K562 (cell line): Measurements from ENCODE around the gene CHD8. TPM values are rescaled to one million over a fixed set of nuclear protein-coding genes. Genes with fewer than 3 reads are reported as not detected.

Experiments
- ATAC-seq: fragments of 200-7000 bp; cut with Tn5 transposase; 3 replicates; pipeline ENCODE4 v1.9.1; 2020; ENCODE audit warnings: moderate library complexity
- BruUV-seq: library from RNA; stranded (reverse); fragments of 400-500 nt; replicated peaks from 2 replicates; lab custom pipeline; 2021; lab: Mats Ljungman, UMichigan
- CTCF ChIA-PET: fragments of 300-600 bp; formaldehyde crosslinking; extraction: SDS; loops from one replicate; lab custom pipeline; 2021; ENCODE audit warnings: low intra/inter-chr PET ratio; lab: Yijun Ruan, JAX
- POLR2A ChIA-PET: fragments of 300-600, 350-650 bp; sonication (Branson Sonifier 250); formaldehyde crosslinking; extraction: SDS; loops from one replicate; lab custom pipeline; 2021; ENCODE audit warnings: antibody characterized with exemption, inconsistent platforms; lab: Yijun Ruan, JAX
- DNase-seq, 4 experiments: peaks; one replicate each; pipeline versions ENCODE4 v3.0.0 to v3.0.0-alpha.2; 2011 to 2018; ENCODE audit warnings: low spot score in 3 of 4, mixed read lengths in 3 of 4; ENCODE audit errors: extremely low read depth in 1 of 4
- FAIRE-seq: peaks from 2 replicates; lab custom pipeline; 2011; peaks lifted over from hg19 to GRCh38; lab: Jason Lieb, UNC
- H2AFZ ChIP-seq: 2 replicates; pipeline ENCODE4 v1.6.0; 2011; ENCODE audit warnings: low read depth, low read length, control low read depth, inconsistent platforms
- H3K27ac ChIP-seq: fragments of 200-600 bp; 3 replicates; pipeline ENCODE4 v1.8.0; 2011; ENCODE audit warnings: low read depth, mild to moderate bottlenecking, control low read depth, inconsistent platforms, low read length, moderate library complexity, mixed read lengths; ENCODE audit errors: extremely low read depth
- H3K27me3 ChIP-seq, 2 experiments: fragments of 300-600 bp in 1 of 2; 2 replicates in 1 of 2; 3 replicates in 1 of 2; pipeline versions ENCODE4 v1.6.0 to v1.8.0; 2011; ENCODE audit warnings: inconsistent platforms in 2 of 2, low read length in 2 of 2, mild to moderate bottlenecking in 1 of 2, mixed read lengths in 1 of 2, moderate library complexity in 1 of 2; ENCODE audit not compliant: control insufficient read depth in 2 of 2, insufficient read depth in 2 of 2
- H3K36me3 ChIP-seq: fragments of 300-600 bp; 3 replicates; pipeline ENCODE4 v1.8.0; 2011; ENCODE audit warnings: mild to moderate bottlenecking, low read length, inconsistent platforms; ENCODE audit not compliant: control insufficient read depth, insufficient read depth
- H3K4me1 ChIP-seq, 2 experiments: fragments of 200-600 bp in 1 of 2; replicated peaks in 1 of 2; 2 replicates in 1 of 2; 3 replicates in 1 of 2; pipeline versions ENCODE4 v1.5.1 to v1.8.0; 2011; ENCODE audit warnings: inconsistent platforms in 2 of 2, low read length in 2 of 2, mild to moderate bottlenecking in 1 of 2, mixed read lengths in 1 of 2, moderate library complexity in 1 of 2; ENCODE audit not compliant: control insufficient read depth in 2 of 2, insufficient read depth in 2 of 2
- H3K4me2 ChIP-seq: 2 replicates; pipeline ENCODE4 v1.6.1; 2011; ENCODE audit warnings: low read length, control low read depth, inconsistent platforms, mixed read lengths; ENCODE audit not compliant: insufficient read depth
- H3K4me3 ChIP-seq: fragments of 200-600 bp; sonication (generic), shearing (Covaris generic); 2 replicates; pipeline ENCODE4 v1.5.1; 2016; ENCODE audit warnings: control low read depth, inconsistent platforms
- H3K79me2 ChIP-seq: fragments of 200-600 bp; 3 replicates; pipeline ENCODE4 v1.8.0; 2011; ENCODE audit warnings: low read length, inconsistent platforms; ENCODE audit not compliant: control insufficient read depth, insufficient read depth
- H3K9ac ChIP-seq, 2 experiments: 2 replicates each; pipeline versions ENCODE4 v1.6.0 to v1.6.1; 2011; ENCODE audit warnings: low read depth in 2 of 2, low read length in 2 of 2, control low read depth in 1 of 2, inconsistent platforms in 1 of 2, mild to moderate bottlenecking in 1 of 2, mixed read lengths in 1 of 2; ENCODE audit not compliant: insufficient read depth in 1 of 2
- H3K9me1 ChIP-seq: one replicate; pipeline ENCODE4 v1.6.0; 2011; ENCODE audit warnings: inconsistent platforms, mild to moderate bottlenecking, low read length, moderate library complexity; ENCODE audit not compliant: control insufficient read depth, insufficient read depth
- H3K9me3 ChIP-seq: replicated peaks from 2 replicates; pipeline ENCODE4 v1.5.1; 2011; ENCODE audit warnings: low read depth, low read length, inconsistent platforms; ENCODE audit not compliant: control insufficient read depth, insufficient read depth
- H4K20me1 ChIP-seq: replicated peaks from 2 replicates; pipeline ENCODE4 v1.6.1; 2011; ENCODE audit warnings: low read length, inconsistent platforms, mixed read lengths; ENCODE audit not compliant: control insufficient read depth, insufficient read depth
- CBFA2T2 ChIP-seq: fragments of 450-650 bp; conservative IDR thresholded peaks from 2 replicates; pipeline ENCODE4 v1.6.1; 2017; ENCODE audit warnings: mild to moderate bottlenecking
- NCOA2 ChIP-seq, 2 experiments: fragments of 450-650 bp; IDR thresholded peaks; 2 replicates each; pipeline ENCODE4 v1.6.1; 2018; ENCODE audit warnings: mild to moderate bottlenecking in 2 of 2, moderate library complexity in 1 of 2; ENCODE audit not compliant: partially characterized antibody in 2 of 2
- NCOR1 ChIP-seq: fragments of 450-650 bp; IDR thresholded peaks from 2 replicates; pipeline ENCODE4 v1.6.1; 2016; ENCODE audit warnings: mild to moderate bottlenecking, moderate library complexity
- PYGO2 ChIP-seq: fragments of 450-650 bp; IDR thresholded peaks from 2 replicates; pipeline ENCODE4 v1.6.1; 2016; ENCODE audit warnings: mild to moderate bottlenecking, missing genetic modification characterization, moderate library complexity, missing compliant biosample characterization
- TGIF2 ChIP-seq: sonication (generic); formaldehyde crosslinking; IDR thresholded peaks from 2 replicates; pipeline ENCODE4 v1.8.1; 2022; ENCODE audit warnings: mild to moderate bottlenecking, missing genetic modification reagents, moderate library complexity
- WGBS: fragments of 100-300 bp; shearing (Covaris generic); methylation state at CpG from one replicate; pipeline ENCODE4 v1.1.6; 2016; ENCODE audit warnings: low coverage, mixed read lengths; ENCODE audit not compliant: insufficient coverage; ENCODE audit errors: missing lambda C conversion rate; 5-methylcytosine and 5-hydroxymethylcytosine counted together
- in situ Hi-C: fragments of 300-500 bp; cut with MboI; formaldehyde crosslinking; loops from 4 replicates; pipeline ENCODE4 v1.15.0; 2018; ENCODE audit warnings: inconsistent platforms, mixed read lengths
- intact Hi-C: fragments of 100-400 bp; cut with micrococcal nuclease; formaldehyde crosslinking; loops from 2 replicates; pipeline ENCODE4 v1.14.2; 2022
- polyA plus RNA-seq, 8 experiments: library from polyadenylated mRNA; depleted of rRNA in 4 of 8; stranded (reverse) in 5 of 8; unstranded in 3 of 8; fragments of >200 nt; fragmentation: Nextera tagmentation in 2 of 8; fragmentation: Illumina TruSeq in 1 of 8; extraction: Ambion mirVana in 2 of 8; extraction: Trizol in 1 of 8; gene quantifications; 2 replicates each; pipeline versions ENCODE4 v1.2.1 to v1.2.3, GENCODE V29; 2011 to 2014; ENCODE audit warnings: inconsistent platforms in 1 of 8, missing spikeins in 1 of 8
- total RNA-seq, 7 experiments: library from RNA; depleted of rRNA in 6 of 7; stranded (reverse); fragments of >200 nt in 6 of 7; fragmentation: Illumina TruSeq in 2 of 7; extraction: Trizol in 2 of 7; gene quantifications; 2 replicates each; pipeline versions ENCODE4 v1.2.1 to v1.2.3, GENCODE V29; 2011 to 2021; ENCODE audit warnings: low replicate concordance in 1 of 7
- TF ChIP-seq, protein P1 (sequence below): fragments of 250-450 bp; sonication (Bioruptor Pico); IDR thresholded peaks from 2 replicates; pipeline ENCODE4 v1.5.1; 2021; ENCODE audit warnings: mild to moderate bottlenecking
- TF ChIP-seq, protein P2 (sequence below), 3 experiments: IDR thresholded peaks in 2 of 3; conservative IDR thresholded peaks in 1 of 3; 2 replicates each; pipeline ENCODE4 v1.5.1; 2011 to 2012; ENCODE audit warnings: low read length in 3 of 3, mild to moderate bottlenecking in 3 of 3, control low read depth in 2 of 3, improper control_type of control experiment in 1 of 3, inconsistent platforms in 1 of 3, low read depth in 1 of 3, mixed read lengths in 1 of 3, moderate library complexity in 1 of 3; ENCODE audit not compliant: insufficient read depth in 2 of 3

Gene CHD8
- total and polyA plus RNA-seq, 9 of the 15 experiments (the other 6 are each of a cell fraction or from before 2014, with no cell fraction given), result 11.1 to 51.2 (median 32.8) TPM

DNA sequence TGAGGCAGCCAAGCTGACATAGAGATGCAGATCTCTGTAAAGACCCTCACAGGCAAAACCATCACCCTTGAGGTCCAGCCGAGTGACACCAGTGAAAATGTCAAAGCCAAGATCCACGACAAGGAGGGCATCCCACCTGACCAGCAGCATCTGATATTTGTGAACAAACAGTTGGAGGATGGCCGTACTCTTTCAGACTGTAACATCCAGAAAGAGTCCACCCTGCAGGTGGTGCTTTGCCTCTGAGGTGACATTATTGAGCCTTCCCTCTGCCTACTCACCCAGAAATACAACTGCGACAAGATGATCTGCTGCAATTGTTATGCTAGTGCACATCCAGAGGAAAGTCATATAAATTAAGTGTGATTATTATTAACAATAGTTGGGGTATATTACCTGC, 57.0 kb downstream of the CHD8 start:
- in situ Hi-C loops (no loop called here), intact Hi-C loops (no loop called here)
- H3K4me1 ChIP-seq, result peaks cover 0 to 2% of the 10 kb centered on the region in 2 experiments; a peak in 1 of 5 replicates
- no peak overlapping the region for H2AFZ ChIP-seq
- FAIRE-seq (no peak), DNase-seq (no peak), ATAC-seq (no peak)
- TF ChIP-seq CBFA2T2, result no peak
- TF ChIP-seq TGIF2 (CRISPR knock-in tag), result no peak
- TF ChIP-seq PYGO2, result no peak
- TF ChIP-seq NCOA2 (IDR thresholded peaks at IDR 0.05; ENCODE audit: partially characterized antibody in 2 of 2), result no peak
- no peak for TF ChIP-seq NCOR1
- no TSS peak for BruUV-seq
- ChIA-PET POLR2A (no interaction called here), CTCF (no interaction called here)
- no peak overlapping the region for H3K4me2 ChIP-seq
- H3K9me3 ChIP-seq, result no peaks in the 10 kb centered on the region
- no peaks in the 10 kb centered on the region for H4K20me1 ChIP-seq
- H3K79me2 ChIP-seq, result no peaks in the 10 kb centered on the region
- 95% methylated on average over 2 of the region's 4 CpGs for WGBS
- no peak overlapping the region for H3K9ac ChIP-seq
- H3K4me3 ChIP-seq, result no peak overlapping the region
- no peaks in the 10 kb centered on the region for H3K27me3 ChIP-seq
- peaks cover 91% of the 10 kb centered on the region for H3K36me3 ChIP-seq
- no peaks in the 10 kb centered on the region for H3K9me1 ChIP-seq
- no peak overlapping the region for H3K27ac ChIP-seq

DNA sequence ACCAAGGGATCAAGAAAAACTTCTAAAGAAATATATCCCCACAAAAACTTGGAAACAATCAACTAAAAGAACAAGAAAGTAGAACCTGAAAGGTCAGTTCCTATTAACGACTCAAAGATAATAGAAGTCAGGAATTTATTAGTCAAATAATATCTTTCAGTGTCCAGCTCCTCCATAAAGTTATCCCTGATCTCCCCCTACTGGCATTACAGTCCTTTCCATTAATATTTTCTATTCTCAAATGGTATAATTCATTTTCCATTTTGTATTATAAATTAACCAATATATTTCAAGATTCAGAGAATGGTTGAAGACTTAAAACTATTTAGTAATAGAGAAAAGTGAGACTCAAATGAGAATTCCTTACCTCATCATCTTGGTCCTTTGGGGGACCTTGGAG, 60.5 kb downstream of the CHD8 start:
- DNase-seq, result no peak
- TF ChIP-seq, protein P1, sequence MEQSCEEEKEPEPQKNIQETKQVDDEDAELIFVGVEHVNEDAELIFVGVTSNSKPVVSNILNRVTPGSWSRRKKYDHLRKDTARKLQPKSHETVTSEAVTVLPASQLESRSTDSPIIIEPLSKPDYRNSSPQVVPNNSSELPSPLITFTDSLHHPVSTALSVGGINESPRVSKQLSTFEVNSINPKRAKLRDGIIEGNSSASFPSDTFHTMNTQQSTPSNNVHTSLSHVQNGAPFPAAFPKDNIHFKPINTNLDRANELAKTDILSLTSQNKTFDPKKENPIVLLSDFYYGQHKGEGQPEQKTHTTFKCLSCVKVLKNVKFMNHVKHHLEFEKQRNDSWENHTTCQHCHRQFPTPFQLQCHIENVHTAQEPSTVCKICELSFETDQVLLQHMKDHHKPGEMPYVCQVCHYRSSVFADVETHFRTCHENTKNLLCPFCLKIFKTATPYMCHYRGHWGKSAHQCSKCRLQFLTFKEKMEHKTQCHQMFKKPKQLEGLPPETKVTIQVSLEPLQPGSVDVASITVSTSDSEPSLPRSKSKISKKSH (CRISPR knock-in tag), result no peak
- TF ChIP-seq, protein P2, sequence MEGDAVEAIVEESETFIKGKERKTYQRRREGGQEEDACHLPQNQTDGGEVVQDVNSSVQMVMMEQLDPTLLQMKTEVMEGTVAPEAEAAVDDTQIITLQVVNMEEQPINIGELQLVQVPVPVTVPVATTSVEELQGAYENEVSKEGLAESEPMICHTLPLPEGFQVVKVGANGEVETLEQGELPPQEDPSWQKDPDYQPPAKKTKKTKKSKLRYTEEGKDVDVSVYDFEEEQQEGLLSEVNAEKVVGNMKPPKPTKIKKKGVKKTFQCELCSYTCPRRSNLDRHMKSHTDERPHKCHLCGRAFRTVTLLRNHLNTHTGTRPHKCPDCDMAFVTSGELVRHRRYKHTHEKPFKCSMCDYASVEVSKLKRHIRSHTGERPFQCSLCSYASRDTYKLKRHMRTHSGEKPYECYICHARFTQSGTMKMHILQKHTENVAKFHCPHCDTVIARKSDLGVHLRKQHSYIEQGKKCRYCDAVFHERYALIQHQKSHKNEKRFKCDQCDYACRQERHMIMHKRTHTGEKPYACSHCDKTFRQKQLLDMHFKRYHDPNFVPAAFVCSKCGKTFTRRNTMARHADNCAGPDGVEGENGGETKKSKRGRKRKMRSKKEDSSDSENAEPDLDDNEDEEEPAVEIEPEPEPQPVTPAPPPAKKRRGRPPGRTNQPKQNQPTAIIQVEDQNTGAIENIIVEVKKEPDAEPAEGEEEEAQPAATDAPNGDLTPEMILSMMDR (IDR thresholded peaks at IDR 0.05 in 2 of 3, conservative IDR thresholded peaks at IDR 0.05 in 1 of 3; ENCODE audit: insufficient read depth in 2 of 3, low read depth in 1 of 3, low read length in 3 of 3), result peak in 1 of 3 experiments; percentile 31; a peak in 2 of 6 replicates
- no peak overlapping the region for H3K4me3 ChIP-seq
- WGBS, result 0% methylated on average over 1 of the region's 1 CpG
- no peak overlapping the region for H3K4me2 ChIP-seq
- intact Hi-C loops, result no loop called here
- BruUV-seq, result no TSS peak
- no peak overlapping the region for H3K9ac ChIP-seq
- H2AFZ ChIP-seq, result no peak overlapping the region
- no peaks in the 10 kb centered on the region for H3K4me1 ChIP-seq
- ATAC-seq, result no peak
- FAIRE-seq, result no peak
- in situ Hi-C loops, result no loop called here
- ChIA-PET POLR2A (no interaction called here), CTCF (no interaction called here)
- H3K27me3 ChIP-seq, result no peaks in the 10 kb centered on the region
- no peak overlapping the region for H3K27ac ChIP-seq
- no peaks in the 10 kb centered on the region for H3K9me1 ChIP-seq
- H4K20me1 ChIP-seq, result no peaks in the 10 kb centered on the region
- H3K79me2 ChIP-seq, result no peaks in the 10 kb centered on the region
- no peaks in the 10 kb centered on the region for H3K9me3 ChIP-seq
- peaks cover 91% of the 10 kb centered on the region for H3K36me3 ChIP-seq
